Psoas muscle (tissue), 8 donors: Measurements from ENCODE around the gene RING1. TPM values are rescaled to one million over a fixed set of nuclear protein-coding genes. Genes with fewer than 3 reads are reported as not detected.
A peak's percentile ranks its signal among the peaks of the same experiment; 100 is the strongest.

ENCODE experiments used
- ATAC-seq, 4 donors: fragments of 200-7000 bp; cut with Tn5 transposase; one replicate each; pipeline ENCODE4 v1.9.1; 2020; ENCODE audit warnings: moderate library complexity in 3 of 4, mild to moderate bottlenecking in 2 of 4
- DNase-seq, 2 donors: peaks; one replicate each; pipeline ENCODE4 v3.0.0-alpha.2; 2020
- H3K27ac ChIP-seq: fragments of 200-600 bp; one replicate; pipeline ENCODE4 v1.8.0; 2022
- H3K27me3 ChIP-seq, 3 donors: fragments of 200-600 bp in 1 of 3; one replicate each; pipeline versions ENCODE4 v1.6.1 to v1.8.0; 2013 to 2022; ENCODE audit warnings: low read length in 2 of 3, mild to moderate bottlenecking in 2 of 3, moderate library complexity in 1 of 3; ENCODE audit not compliant: insufficient read depth in 3 of 3
- H3K36me3 ChIP-seq, 2 donors: fragments of 200-600 bp in 1 of 2; one replicate each; pipeline versions ENCODE4 v1.6.1 to v1.8.0; 2013 to 2022; ENCODE audit warnings: low read depth in 1 of 2, mild to moderate bottlenecking in 1 of 2, moderate library complexity in 1 of 2; ENCODE audit not compliant: insufficient read depth in 1 of 2
- H3K4me1 ChIP-seq: fragments of 200-600 bp; one replicate; pipeline ENCODE4 v1.8.0; 2022
- H3K4me3 ChIP-seq: fragments of 200-600 bp; one replicate; pipeline ENCODE4 v1.8.0; 2022; ENCODE audit warnings: mild to moderate bottlenecking
- H3K9me3 ChIP-seq: fragments of 200-600 bp; one replicate; pipeline ENCODE4 v1.8.0; 2022
- CTCF ChIP-seq: fragments of 200-600 bp; IDR thresholded peaks from one replicate; pipeline ENCODE4 v1.8.0; 2022; ENCODE audit warnings: antibody characterized with exemption
- WGBS, 3 donors: extraction: QIAGEN DNeasy Blood & Tissue Kit; methylation state at CpG; one replicate each; pipeline versions ENCODE4 v1.1.6 to v1.1.7; 2013; 5-methylcytosine and 5-hydroxymethylcytosine counted together
- intact Hi-C, 2 donors: fragments of 100-400 bp; cut with DNase I; formaldehyde crosslinking; loops; one replicate each; pipeline versions ENCODE4 v1.11.0 to v1.14.2; 2022
- polyA plus RNA-seq, 3 donors: library from polyadenylated mRNA; stranded (reverse); fragments of 200-250 nt; gene quantifications; one replicate each; pipeline ENCODE4 v1.2.3, GENCODE V29; 2013
- total RNA-seq, 4 donors: library from RNA; stranded (reverse); fragmentation: NEBNext Ultra II Directional in 2 of 4; extraction: Animal tissue kit (Norgen Biotek cat#: 25700) in 2 of 4; gene quantifications; one replicate each; pipeline versions ENCODE4 v1.2.1 to v1.2.4, GENCODE V29; 2021 to 2023
- donor health status: healthy with polysubstance abuse.
- donor health status: DM: no; HTN: no; CAD: no; lungs with moderate emphysema.
- donor health status: Bipolar disorder and iron deficiency.
- donor health status: healthy.
- donor health status: DM: yes; HTN: yes; CAD: no.
- donor health status: DM: no; HTN: no; CAD: no.
- donor health status: DM: no; HTN: no; CAD: no.
- donor health status: DM: yes; HTN: yes; CAD: no.

RING1 gene
- total and polyA plus RNA-seq, 7 donors: 27.9 to 39.4 (median 30.2) TPM

GRCh38 chr6:33213166-33213988 lies 5.1 kb downstream of the RING1 start:
- WGBS, 3 donors: 1 to 2% (median 1%) methylated on average over 34 to 43 of the region's 43 CpGs
- no peaks in the 10 kb centered on the region for H3K27me3 ChIP-seq
- peaks cover 8% of the 10 kb centered on the region for H3K4me1 ChIP-seq
- no peak overlapping the region for H3K27ac ChIP-seq
- intact Hi-C loops: no loop called here
- H3K36me3 ChIP-seq: peaks cover 0 to 26% of the 10 kb centered on the region in 2 donors
- no peak for TF ChIP-seq CTCF
- ATAC-seq (peak; percentile 12 to 42 (median 18)), DNase-seq (no peak)
- no peaks in the 10 kb centered on the region for H3K9me3 ChIP-seq
- H3K4me3 ChIP-seq: peak overlapping the region; percentile 67

GRCh38 chr6:33213989-33214335 lies 5.7 kb downstream of the RING1 start:
- no peaks in the 10 kb centered on the region for H3K9me3 ChIP-seq
- TF ChIP-seq CTCF: no peak
- 16 to 26% (median 18%) methylated on average over 7 to 9 of the region's 9 CpGs for whole genome bisulfite sequencing, 3 donors

GRCh38 chr6:33215271-33216116 lies 7.2 kb downstream of the RING1 start:
- no peaks in the 10 kb centered on the region for H3K9me3 ChIP-seq

More at GRCh38 chr6:33213989-33214335, 5.7 kb downstream of the RING1 start:
- Histone ChIP-seq H3K27me3 (no peaks in the 10 kb centered on the region), H3K4me1 (peaks cover 8% of the 10 kb centered on the region), H3K36me3 (peaks cover 0 to 26% of the 10 kb centered on the region in 2 donors), H3K4me3 (peak overlapping the region; percentile 67), H3K27ac (no peak overlapping the region)
- ATAC-seq (peak in 2 of 4 donors; percentile 7 to 19), DNase-seq (no peak)
- intact Hi-C loops: no loop called here

GRCh38 chr6:33216117-33216649 lies 7.9 kb downstream of the RING1 start:
- Histone ChIP-seq H3K36me3 (peaks cover 0 to 8% of the 10 kb centered on the region in 2 donors), H3K4me1 (peaks cover 8% of the 10 kb centered on the region), H3K4me3 (no peak overlapping the region), H3K27ac (no peak overlapping the region), H3K27me3 (peaks cover 0 to 7% (median 0%) of the 10 kb centered on the region in 3 donors), H3K9me3 (no peaks in the 10 kb centered on the region)
- 87 to 91% (median 91%) methylated on average over 4 of the region's 4 CpGs for WGBS, 3 donors
- ATAC-seq (no peak), DNase-seq (no peak)
- no peak for TF ChIP-seq CTCF
- intact Hi-C loops: no loop called here

More at GRCh38 chr6:33215271-33216116, 7.2 kb downstream of the RING1 start:
- no peak for DNase-seq
- ATAC-seq: no peak
- 73 to 79% (median 76%) methylated on average over 9 of the region's 9 CpGs for WGBS, 3 donors
- intact Hi-C loops: no loop called here
- Histone ChIP-seq H3K4me3 (no peak overlapping the region), H3K4me1 (peaks cover 8% of the 10 kb centered on the region), H3K36me3 (peaks cover 0 to 14% of the 10 kb centered on the region in 2 donors), H3K27ac (no peak overlapping the region), H3K27me3 (peaks cover 0 to 7% (median 0%) of the 10 kb centered on the region in 3 donors)
- TF ChIP-seq CTCF: no peak
